HG02759 (cell line): Measurements from ENCODE around the gene CDK18.

Experiments used
- ATAC-seq: cut with Tn5 transposase; IDR thresholded peaks from one replicate; pipeline ENCODE4 v1.9.1; 2021; ENCODE audit warnings: mild to moderate bottlenecking, moderate library complexity; ENCODE audit not compliant: unreplicated experiment

The CDK18 gene

GRCh38 chr1:205502111-205502810 lies 2.2 kb upstream of the CDK18 start:
- no peak for ATAC-seq

GRCh38 chr1:205502992-205503391 lies 1.5 kb upstream of the CDK18 start:
- ATAC-seq = no peak

GRCh38 chr1:205505076-205505729 lies 734 bp downstream of the CDK18 start:
- no peak for ATAC-seq

- ATAC-seq = no peak
Measured at GRCh38 chr1:205505791-205506190, 1.3 kb downstream of the CDK18 start.

DNA sequence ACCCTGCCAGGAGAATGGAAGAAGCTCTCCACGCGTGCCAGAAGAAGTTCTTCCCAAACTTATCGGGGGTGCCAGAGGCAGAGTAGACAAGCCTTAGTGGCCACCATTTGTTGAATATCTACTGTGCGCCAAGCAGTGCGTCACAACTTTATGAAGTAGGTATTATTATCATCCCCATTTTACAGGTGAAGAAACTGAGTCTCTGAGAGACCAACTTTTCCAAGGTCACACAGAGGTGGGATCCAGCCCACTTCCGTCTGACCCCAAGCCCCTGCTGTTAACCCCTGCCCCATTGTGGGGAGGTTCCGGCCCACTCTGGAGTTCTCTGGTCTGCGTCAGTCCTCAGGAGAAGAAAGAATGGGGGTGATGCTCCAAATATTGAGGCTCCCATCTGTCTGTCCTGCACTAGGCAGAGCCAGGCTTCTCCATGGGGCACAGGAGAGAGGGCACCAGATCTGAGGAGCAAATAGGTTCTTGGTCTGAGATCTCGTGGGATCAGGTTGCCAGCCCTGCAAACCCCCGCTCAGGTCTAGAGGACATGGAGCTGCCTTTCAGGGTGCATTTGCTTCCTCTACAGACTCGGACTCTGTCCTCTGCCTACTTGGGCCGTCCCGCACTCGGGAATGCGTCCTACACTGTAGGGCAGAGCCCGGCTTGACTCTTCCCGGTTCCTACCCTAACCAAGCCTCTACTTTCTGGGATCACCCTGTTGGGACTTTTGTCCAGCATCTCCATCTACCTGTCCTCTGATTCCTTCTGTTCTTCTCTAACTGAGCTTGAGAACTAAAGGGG lies 2.1 kb downstream of the CDK18 start:
- ATAC-seq = no peak

GRCh38 chr1:205508227-205508714 lies 3.8 kb downstream of the CDK18 start:
- ATAC-seq = no peak

DNA sequence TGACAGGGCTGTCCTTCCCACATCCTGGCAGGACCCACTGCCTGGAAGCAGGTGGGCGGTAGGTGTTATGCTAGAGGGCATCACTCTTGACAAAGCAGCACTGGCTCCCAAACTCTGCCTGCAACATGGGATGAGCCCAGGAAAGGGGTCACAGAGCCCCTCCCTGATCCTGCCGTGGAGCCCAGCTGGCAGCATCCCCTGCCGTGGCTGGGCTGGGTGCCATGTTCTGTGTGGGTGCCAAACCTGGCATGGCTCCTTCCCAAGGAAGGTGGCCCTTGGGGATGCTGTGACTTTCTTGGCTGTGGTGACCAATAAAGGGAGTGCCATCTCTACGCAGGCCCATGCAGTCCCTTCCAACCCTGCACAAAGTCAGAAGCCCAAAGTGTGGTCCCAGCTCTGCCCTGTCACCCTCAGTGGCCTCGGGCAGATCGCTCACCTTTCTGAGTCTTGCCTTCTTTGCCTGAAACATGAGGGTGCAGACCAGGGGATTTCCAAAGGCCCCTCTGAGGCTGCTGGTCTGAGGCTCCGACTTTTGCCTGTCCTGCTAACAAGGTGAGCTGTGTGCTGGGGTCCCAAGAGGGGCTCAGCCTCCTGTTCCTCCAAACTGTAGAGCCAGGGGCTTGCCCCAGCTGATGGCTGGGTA lies 6.0 kb downstream of the CDK18 start:
- no peak for ATAC-seq

- ATAC-seq = no peak
Measured at GRCh38 chr1:205510951-205511330, 6.5 kb downstream of the CDK18 start.

GRCh38 chr1:205512059-205513045 lies 7.9 kb downstream of the CDK18 start:
- ATAC-seq = no peak

DNA sequence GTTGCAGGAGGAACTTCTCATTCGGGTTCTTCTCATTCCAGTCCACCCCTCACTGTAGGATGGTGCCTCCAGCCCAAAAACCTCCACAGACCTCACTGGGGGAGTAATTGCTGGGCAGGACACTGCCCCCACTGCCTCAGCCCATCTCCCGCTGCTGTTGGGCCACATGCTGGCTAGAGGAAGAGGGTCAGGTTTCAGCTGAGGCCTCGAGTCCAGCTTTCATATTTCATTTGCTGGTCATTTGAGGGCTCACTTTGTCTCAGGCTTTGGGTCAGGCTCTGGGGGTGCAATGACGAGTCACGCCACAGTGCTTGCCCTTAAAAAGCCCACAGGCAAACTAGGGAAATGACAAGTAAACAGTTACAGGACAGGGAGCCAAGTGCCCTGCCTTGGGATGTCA lies 9.3 kb downstream of the CDK18 start:
- no peak for ATAC-seq

GRCh38 chr1:205514211-205515142 lies 10.0 kb downstream of the CDK18 start:
- no peak for ATAC-seq

GRCh38 chr1:205515781-205516253 lies 11.3 kb downstream of the CDK18 start:
- ATAC-seq = no peak

- no peak for ATAC-seq
Measured at GRCh38 chr1:205516362-205516761, 11.9 kb downstream of the CDK18 start.

DNA sequence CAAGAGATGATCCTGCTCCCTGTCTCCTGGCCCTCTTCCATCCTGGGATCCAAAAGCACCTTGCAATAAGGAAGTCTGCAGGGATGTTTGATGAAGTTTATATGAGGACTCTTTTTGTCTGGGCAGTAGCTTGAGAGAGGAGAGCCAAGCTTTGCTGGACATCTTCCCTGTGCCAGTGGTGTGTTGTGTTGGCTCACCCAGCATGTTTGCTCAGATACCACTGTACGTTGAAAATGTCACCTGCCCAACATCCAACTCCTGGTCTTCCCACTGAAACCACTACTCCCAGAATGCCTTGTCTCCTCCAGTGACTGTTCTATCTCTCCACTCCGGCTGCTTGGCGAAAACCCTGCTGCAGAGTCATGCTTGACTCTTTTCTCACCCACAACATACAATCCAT lies 12.8 kb downstream of the CDK18 start:
- ATAC-seq = no peak

GRCh38 chr1:205517763-205518162 lies 13.3 kb downstream of the CDK18 start:
- no peak for ATAC-seq

GRCh38 chr1:205518661-205519540 lies 14.4 kb downstream of the CDK18 start:
- ATAC-seq = no peak

GRCh38 chr1:205519541-205520131 lies 15.2 kb downstream of the CDK18 start:
- no peak for ATAC-seq
